Karpas-422 (cell line): ENCODE measurements around the gene GALR1. TPM values are rescaled to one million over a fixed set of nuclear protein-coding genes. Genes with fewer than 3 reads are reported as not detected.
"Not testable (repeated sequence)": the region's sequence is repeated elsewhere in the genome, so short reads cannot be mapped to it uniquely, and the experiment has no call there.

ENCODE experiments used
- DNase-seq: peaks from one replicate; pipeline ENCODE4 v3.0.0-alpha.2; 2015
- H2AFZ ChIP-seq: fragments of 200-600 bp; sonication (generic); 2 replicates; pipeline ENCODE4 v1.6.1; 2014; ENCODE audit warnings: antibody characterized with exemption, low read length, mixed read lengths
- H3K27ac ChIP-seq: fragments of 200-600 bp; sonication (generic); 2 replicates; pipeline ENCODE4 v1.5.1; 2014; ENCODE audit warnings: mild to moderate bottlenecking, low read length, moderate library complexity
- H3K27me3 ChIP-seq: fragments of 200-600 bp; sonication (generic); 2 replicates; pipeline ENCODE4 v1.6.1; 2014; ENCODE audit warnings: low read length, mixed read lengths
- H3K36me3 ChIP-seq: fragments of 200-600 bp; sonication (generic); 2 replicates; pipeline ENCODE4 v1.6.1; 2014; ENCODE audit warnings: low read length, mixed read lengths; ENCODE audit not compliant: insufficient read depth
- H3K4me1 ChIP-seq: fragments of 200-600 bp; sonication (generic); 2 replicates; pipeline ENCODE4 v1.6.1; 2014; ENCODE audit warnings: mild to moderate bottlenecking, low read length, mixed read lengths
- H3K4me2 ChIP-seq: fragments of 200-600 bp; sonication (generic); 2 replicates; pipeline ENCODE4 v1.6.1; 2014; ENCODE audit warnings: low read length, low read depth, mild to moderate bottlenecking; ENCODE audit not compliant: poor library complexity, severe bottlenecking
- H3K4me3 ChIP-seq: fragments of 200-600 bp; sonication (generic); 2 replicates; pipeline ENCODE4 v1.5.1; 2014; ENCODE audit warnings: mild to moderate bottlenecking, antibody characterized with exemption, low read length, mixed read lengths
- H3K79me2 ChIP-seq: fragments of 200-600 bp; sonication (generic); 2 replicates; pipeline ENCODE4 v1.6.1; 2014; ENCODE audit warnings: mild to moderate bottlenecking, low read length, mixed read lengths
- H3K9ac ChIP-seq: fragments of 200-600 bp; sonication (generic); 2 replicates; pipeline ENCODE4 v1.6.0; 2014; ENCODE audit warnings: low read length
- H3K9me2 ChIP-seq: fragments of 200-600 bp; sonication (generic), shearing (Covaris generic); replicated peaks from 2 replicates; pipeline ENCODE4 v1.6.0; 2014; ENCODE audit warnings: mild to moderate bottlenecking, low read length, moderate library complexity; ENCODE audit not compliant: insufficient read depth
- H3K9me3 ChIP-seq: fragments of 300-700, 200-600 bp; sonication (generic); 2 replicates; pipeline ENCODE4 v1.6.1; 2014; ENCODE audit warnings: low read length, mixed read lengths
- H4K20me1 ChIP-seq: fragments of 200-600 bp; sonication (generic); 2 replicates; pipeline ENCODE4 v1.6.1; 2014; ENCODE audit warnings: mild to moderate bottlenecking, antibody characterized with exemption, low read length, low read depth; ENCODE audit not compliant: insufficient read depth
- total RNA-seq: library from RNA; depleted of rRNA; stranded (reverse); fragments of >200 nt; shearing (Covaris generic); gene quantifications from 2 replicates; pipeline ENCODE4 v1.2.3, GENCODE V29; 2014; ENCODE audit warnings: low replicate concordance

The GALR1 gene
- total RNA-seq, 1 experiment from 2014 or later: not detected

GRCh38 chr18:77255426-77256105, 5.9 kb downstream of the GALR1 start:
- DNase-seq: no peak

DNA sequence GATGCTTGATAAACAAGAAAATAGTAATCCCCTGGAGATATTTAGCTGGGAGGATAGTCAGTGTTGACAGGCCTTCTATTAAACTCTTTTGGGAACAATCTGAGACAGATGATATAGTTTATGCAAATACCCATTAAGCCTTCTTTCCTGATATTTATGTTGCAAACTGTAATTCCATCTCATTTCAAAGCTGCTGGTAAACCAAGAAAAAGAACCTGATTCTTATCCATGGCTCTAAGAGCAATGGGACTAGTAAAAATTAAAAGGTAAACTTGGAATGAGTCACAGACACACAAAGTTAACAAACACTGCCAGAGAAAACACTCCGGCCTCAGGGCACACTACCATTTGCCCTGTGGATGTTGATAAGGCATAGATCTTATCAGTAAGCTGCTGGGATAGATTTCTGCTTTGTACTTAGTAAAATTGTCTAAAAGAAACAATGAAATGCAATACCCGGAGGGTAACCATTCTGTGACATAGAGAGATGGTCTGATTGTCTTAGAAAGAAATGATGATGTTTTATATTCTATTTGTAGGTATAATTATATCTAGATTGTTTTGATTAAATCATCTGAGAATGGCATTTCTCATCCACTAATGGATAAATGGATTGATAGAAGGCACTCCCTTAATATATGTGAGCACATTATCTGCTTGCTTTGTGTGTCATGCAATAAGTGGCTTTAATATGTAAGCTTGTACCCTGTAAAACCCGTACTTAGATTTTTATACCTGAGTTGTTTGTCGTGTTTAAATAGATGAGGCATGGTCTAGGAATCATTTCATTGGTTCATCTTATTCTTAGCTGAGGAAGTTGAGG, 13.2 kb downstream of the GALR1 start:
- Histone ChIP-seq H2AFZ (no peak overlapping the region), H3K4me2 (no peak overlapping the region), H3K4me3 (no peak overlapping the region), H3K9me3 (peaks cover 5% of the 10 kb centered on the region; the same call in 1 of the 2 replicates), H3K4me1 (no peaks in the 10 kb centered on the region), H3K9me2 (no peaks in the 10 kb centered on the region), H3K79me2 (no peaks in the 10 kb centered on the region), H3K27ac (no peak overlapping the region), H3K36me3 (no peaks in the 10 kb centered on the region), H3K9ac (no peak overlapping the region), H3K27me3 (no peaks in the 10 kb centered on the region), H4K20me1 (no peaks in the 10 kb centered on the region)
- no peak for DNase-seq

More at GRCh38 chr18:77255426-77256105, 5.9 kb downstream of the GALR1 start:
- no peak overlapping the region for H3K27ac ChIP-seq
- no peaks in the 10 kb centered on the region for H4K20me1 ChIP-seq
- no peak overlapping the region for H3K4me2 ChIP-seq
- H3K4me1 ChIP-seq: no peaks in the 10 kb centered on the region
- peaks cover 22% of the 10 kb centered on the region for H3K9me3 ChIP-seq
- H3K79me2 ChIP-seq: no peaks in the 10 kb centered on the region
- no peaks in the 10 kb centered on the region for H3K9me2 ChIP-seq
- H3K36me3 ChIP-seq: no peaks in the 10 kb centered on the region
- no peaks in the 10 kb centered on the region for H3K27me3 ChIP-seq
- H3K4me3 ChIP-seq: no peak overlapping the region
- no peak overlapping the region for H3K9ac ChIP-seq
- H2AFZ ChIP-seq: no peak overlapping the region

- Histone ChIP-seq H3K4me3 (no peak overlapping the region), H4K20me1 (no peaks in the 10 kb centered on the region)
- no peak for DNase-seq
Observed at GRCh38 chr18:77263466-77263763, 13.8 kb downstream of the GALR1 start.

GRCh38 chr18:77267969-77268368, 18.3 kb downstream of the GALR1 start:
- H3K27ac ChIP-seq: no peak overlapping the region
- no peak overlapping the region for H2AFZ ChIP-seq
- H3K4me1 ChIP-seq: no peaks in the 10 kb centered on the region
- H3K27me3 ChIP-seq: no peaks in the 10 kb centered on the region
- H3K79me2 ChIP-seq: no peaks in the 10 kb centered on the region
- H3K9me3 ChIP-seq: no peaks in the 10 kb centered on the region
- DNase-seq: no peak
- H3K4me2 ChIP-seq: no peak overlapping the region
- no peak overlapping the region for H3K4me3 ChIP-seq
- no peaks in the 10 kb centered on the region for H3K36me3 ChIP-seq
- H3K9me2 ChIP-seq: no peaks in the 10 kb centered on the region
- no peak overlapping the region for H3K9ac ChIP-seq
- no peaks in the 10 kb centered on the region for H4K20me1 ChIP-seq

More at GRCh38 chr18:77263466-77263763, 13.8 kb downstream of the GALR1 start:
- Histone ChIP-seq H3K36me3 (no peaks in the 10 kb centered on the region), H3K4me2 (no peak overlapping the region), H3K9ac (no peak overlapping the region), H3K4me1 (no peaks in the 10 kb centered on the region), H2AFZ (no peak overlapping the region), H3K9me3 (peaks cover 3% of the 10 kb centered on the region; the same call in 1 of the 2 replicates), H3K27ac (no peak overlapping the region), H3K9me2 (no peaks in the 10 kb centered on the region), H3K27me3 (no peaks in the 10 kb centered on the region), H3K79me2 (no peaks in the 10 kb centered on the region)

- Histone ChIP-seq H3K4me1 (no peaks in the 10 kb centered on the region), H3K9me3 (no peaks in the 10 kb centered on the region), H3K9ac (no peak overlapping the region), H2AFZ (no peak overlapping the region), H3K27ac (no peak overlapping the region), H3K27me3 (no peaks in the 10 kb centered on the region), H4K20me1 (no peaks in the 10 kb centered on the region), H3K4me3 (no peak overlapping the region), H3K79me2 (no peaks in the 10 kb centered on the region), H3K9me2 (no peaks in the 10 kb centered on the region), H3K4me2 (no peak overlapping the region), H3K36me3 (no peaks in the 10 kb centered on the region)
- DNase-seq: no peak
Observed at GRCh38 chr18:77268456-77268855, 18.8 kb downstream of the GALR1 start.

GRCh38 chr18:77271576-77272481, 22.2 kb downstream of the GALR1 start:
- H3K79me2 ChIP-seq: no peaks in the 10 kb centered on the region
- H4K20me1 ChIP-seq: no peaks in the 10 kb centered on the region

DNA sequence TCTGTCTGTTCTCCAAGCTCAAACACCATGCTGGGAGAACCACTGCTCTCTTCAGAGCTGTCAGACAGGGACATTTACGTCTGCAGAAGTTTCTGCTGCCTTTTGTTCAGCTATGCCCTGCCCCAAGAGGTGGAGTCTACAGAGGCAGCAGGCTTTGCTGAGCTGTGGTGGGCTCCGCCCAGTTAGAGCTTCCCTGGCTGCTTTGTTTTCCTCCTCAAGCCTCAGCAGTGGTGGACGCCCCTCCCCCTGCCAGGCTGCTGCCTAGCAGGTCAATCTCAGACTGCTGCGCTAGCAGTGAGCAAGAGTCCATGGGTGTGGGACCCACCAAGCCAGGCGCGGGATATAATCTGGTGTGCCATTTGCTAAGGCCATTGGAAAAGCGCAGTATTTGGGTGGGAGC, 41.2 kb downstream of the GALR1 start:
- not testable (repeated sequence) for H3K36me3 ChIP-seq, H3K4me3 ChIP-seq, H3K9ac ChIP-seq

More at GRCh38 chr18:77271576-77272481, 22.2 kb downstream of the GALR1 start:
- Histone ChIP-seq H3K9me2 (no peaks in the 10 kb centered on the region), H3K9ac (no peak overlapping the region), H3K4me2 (no peak overlapping the region), H2AFZ (no peak overlapping the region), H3K4me1 (no peaks in the 10 kb centered on the region), H3K36me3 (no peaks in the 10 kb centered on the region), H3K27me3 (no peaks in the 10 kb centered on the region), H3K27ac (no peak overlapping the region), H3K4me3 (no peak overlapping the region), H3K9me3 (no peaks in the 10 kb centered on the region)
- DNase-seq: no peak

DNA sequence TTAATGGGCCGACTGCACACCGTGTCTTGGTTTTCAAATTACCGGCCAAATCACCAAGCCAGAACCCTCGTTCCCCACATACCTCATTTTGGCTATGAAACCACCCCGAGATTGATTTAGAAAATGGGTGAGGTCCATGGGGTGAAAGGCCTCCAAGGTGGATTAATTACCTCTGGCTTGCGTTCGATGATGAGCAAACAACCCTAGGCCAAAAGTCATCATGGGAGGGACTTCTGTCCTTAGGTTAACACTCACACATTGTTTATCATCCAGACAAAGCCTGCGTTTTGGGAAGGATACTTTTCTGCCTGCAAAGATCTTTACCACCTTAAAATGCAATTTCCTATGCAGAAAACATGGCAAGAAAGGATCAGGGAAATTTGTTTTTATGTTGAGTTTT, 48.5 kb downstream of the GALR1 start:
- Histone ChIP-seq H2AFZ (no peak overlapping the region), H3K4me1 (no peaks in the 10 kb centered on the region), H3K36me3 (no peaks in the 10 kb centered on the region), H3K9ac (no peak overlapping the region), H3K27ac (no peak overlapping the region), H3K79me2 (no peaks in the 10 kb centered on the region), H4K20me1 (no peaks in the 10 kb centered on the region), H3K4me3 (no peak overlapping the region), H3K27me3 (no peaks in the 10 kb centered on the region), H3K9me2 (no peaks in the 10 kb centered on the region), H3K4me2 (no peak overlapping the region), H3K9me3 (no peaks in the 10 kb centered on the region)
- no peak for DNase-seq

More for the DNA sequence above, 41.2 kb downstream of the GALR1 start:
- not testable (repeated sequence) for H3K4me2 ChIP-seq, H3K9me2 ChIP-seq, H3K27me3 ChIP-seq, H4K20me1 ChIP-seq, H2AFZ ChIP-seq, H3K4me1 ChIP-seq, DNase-seq, H3K27ac ChIP-seq, H3K9me3 ChIP-seq, H3K79me2 ChIP-seq
